GM18505 (cell line): ENCODE data around the gene CLEC9A.

Experiments
- ATAC-seq: cut with Tn5 transposase; IDR thresholded peaks from one replicate; pipeline ENCODE4 v1.9.1; 2021; ENCODE audit not compliant: unreplicated experiment
- POLR2A ChIP-seq: IDR thresholded peaks from 4 replicates; pipeline ENCODE4 v1.6.1; 2011; ENCODE audit warnings: borderline replicate concordance; ENCODE audit not compliant: insufficient read depth, insufficient read length; ENCODE audit errors: extremely low read depth

The CLEC9A gene

GRCh38 chr12:10072131-10072530, 41.6 kb downstream of the CLEC9A start:
- TF ChIP-seq POLR2A: no peak
- ATAC-seq: no peak

GRCh38 chr12:10073261-10073660, 42.8 kb downstream of the CLEC9A start:
- ATAC-seq: no peak
- no peak for TF ChIP-seq POLR2A

GRCh38 chr12:10075451-10075850, 45.0 kb downstream of the CLEC9A start:
- no peak for ATAC-seq
- TF ChIP-seq POLR2A: no peak

- TF ChIP-seq POLR2A: no peak
- no peak for ATAC-seq
Measured at GRCh38 chr12:10082117-10082874, 51.8 kb downstream of the CLEC9A start.

- no peak for ATAC-seq
- no peak for TF ChIP-seq POLR2A
Measured at GRCh38 chr12:10084733-10085132, 54.3 kb downstream of the CLEC9A start.

- TF ChIP-seq POLR2A: no peak
- ATAC-seq: no peak
Measured at GRCh38 chr12:10086387-10086786, 55.9 kb downstream of the CLEC9A start.

- no peak for ATAC-seq
- TF ChIP-seq POLR2A: no peak
Measured at GRCh38 chr12:10088031-10088430, 57.5 kb downstream of the CLEC9A start.

GRCh38 chr12:10088955-10089900, 58.7 kb downstream of the CLEC9A start:
- no peak for TF ChIP-seq POLR2A
- ATAC-seq: no peak

- TF ChIP-seq POLR2A: no peak
- ATAC-seq: no peak
Measured at GRCh38 chr12:10094646-10095395, 64.3 kb downstream of the CLEC9A start.

GRCh38 chr12:10095971-10096370, 65.5 kb downstream of the CLEC9A start:
- ATAC-seq: no peak
- TF ChIP-seq POLR2A: no peak

GRCh38 chr12:10097521-10097920, 67.0 kb downstream of the CLEC9A start:
- no peak for TF ChIP-seq POLR2A

GRCh38 chr12:10098791-10099190, 68.3 kb downstream of the CLEC9A start, which contains the start of gene CLEC1A:
Gene CLEC1A, minus strand, starts transcription at chr12:10098985. Its CDS starts 63 bp downstream, at chr12:10098922.
- TF ChIP-seq POLR2A: no peak
- ATAC-seq: no peak

More at GRCh38 chr12:10097521-10097920, 67.0 kb downstream of the CLEC9A start:
- ATAC-seq: no peak

GRCh38 chr12:10101042-10101579, 70.6 kb downstream of the CLEC9A start:
- ATAC-seq: no peak
- TF ChIP-seq POLR2A: no peak
